GM12865 (cell line): ENCODE results near the gene RPL35.

Experiments used
- DNase-seq: peaks from one replicate; pipeline ENCODE4 v3.0.0; 2010; ENCODE audit warnings: low read depth
- H3K4me3 ChIP-seq: 2 replicates; pipeline ENCODE4 v1.5.1; 2011; ENCODE audit warnings: mild to moderate bottlenecking, low read depth, low read length, control low read depth
- TF ChIP-seq, protein P1 (sequence below): IDR thresholded peaks from 2 replicates; pipeline ENCODE4 v1.5.1; 2011; ENCODE audit warnings: low read length, control low read depth, low read depth, inconsistent platforms; ENCODE audit not compliant: insufficient read depth; ENCODE audit errors: missing control alignments

The RPL35 gene

GRCh38 chr9:124894035-124894740 is 32.4 kb upstream of the RPL35 start:
- H3K4me3 ChIP-seq: no peak overlapping the region
- TF ChIP-seq, protein P1, sequence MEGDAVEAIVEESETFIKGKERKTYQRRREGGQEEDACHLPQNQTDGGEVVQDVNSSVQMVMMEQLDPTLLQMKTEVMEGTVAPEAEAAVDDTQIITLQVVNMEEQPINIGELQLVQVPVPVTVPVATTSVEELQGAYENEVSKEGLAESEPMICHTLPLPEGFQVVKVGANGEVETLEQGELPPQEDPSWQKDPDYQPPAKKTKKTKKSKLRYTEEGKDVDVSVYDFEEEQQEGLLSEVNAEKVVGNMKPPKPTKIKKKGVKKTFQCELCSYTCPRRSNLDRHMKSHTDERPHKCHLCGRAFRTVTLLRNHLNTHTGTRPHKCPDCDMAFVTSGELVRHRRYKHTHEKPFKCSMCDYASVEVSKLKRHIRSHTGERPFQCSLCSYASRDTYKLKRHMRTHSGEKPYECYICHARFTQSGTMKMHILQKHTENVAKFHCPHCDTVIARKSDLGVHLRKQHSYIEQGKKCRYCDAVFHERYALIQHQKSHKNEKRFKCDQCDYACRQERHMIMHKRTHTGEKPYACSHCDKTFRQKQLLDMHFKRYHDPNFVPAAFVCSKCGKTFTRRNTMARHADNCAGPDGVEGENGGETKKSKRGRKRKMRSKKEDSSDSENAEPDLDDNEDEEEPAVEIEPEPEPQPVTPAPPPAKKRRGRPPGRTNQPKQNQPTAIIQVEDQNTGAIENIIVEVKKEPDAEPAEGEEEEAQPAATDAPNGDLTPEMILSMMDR: no peak
- DNase-seq: no peak

GRCh38 chr9:124890179-124890578 is 28.4 kb upstream of the RPL35 start:
- no peak for DNase-seq
- no peak overlapping the region for H3K4me3 ChIP-seq
- TF ChIP-seq, protein P1: no peak

DNA sequence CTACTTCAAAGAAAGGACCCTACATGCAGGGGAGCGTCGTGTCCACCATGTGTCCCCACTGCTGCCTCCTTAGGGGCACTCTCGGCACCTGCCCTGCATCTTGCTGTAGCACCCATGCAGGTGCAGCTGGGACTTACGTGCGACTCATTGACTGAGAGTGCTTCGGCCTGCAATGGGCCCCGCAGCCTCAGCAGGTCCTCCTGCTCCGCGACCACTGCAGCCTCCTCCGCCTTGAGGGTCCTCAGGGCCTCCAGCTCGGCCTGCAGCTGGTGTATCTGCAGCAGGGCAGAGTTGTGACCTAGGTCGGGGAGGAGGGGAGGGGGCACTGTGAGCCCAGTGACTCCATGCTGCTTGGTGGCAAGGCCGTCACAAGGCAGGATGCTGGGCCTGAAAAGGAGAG is 27.2 kb upstream of the RPL35 start:
- no peak overlapping the region for H3K4me3 ChIP-seq
- TF ChIP-seq, protein P1: no peak
- DNase-seq: no peak

GRCh38 chr9:124887832-124888231 is 26.1 kb upstream of the RPL35 start:
- H3K4me3 ChIP-seq: no peak overlapping the region
- TF ChIP-seq, protein P1: no peak
- DNase-seq: no peak

GRCh38 chr9:124886866-124887492 is 25.2 kb upstream of the RPL35 start:
- TF ChIP-seq, protein P1: no peak
- peak; percentile 25 for DNase-seq
- no peak overlapping the region for H3K4me3 ChIP-seq

DNA sequence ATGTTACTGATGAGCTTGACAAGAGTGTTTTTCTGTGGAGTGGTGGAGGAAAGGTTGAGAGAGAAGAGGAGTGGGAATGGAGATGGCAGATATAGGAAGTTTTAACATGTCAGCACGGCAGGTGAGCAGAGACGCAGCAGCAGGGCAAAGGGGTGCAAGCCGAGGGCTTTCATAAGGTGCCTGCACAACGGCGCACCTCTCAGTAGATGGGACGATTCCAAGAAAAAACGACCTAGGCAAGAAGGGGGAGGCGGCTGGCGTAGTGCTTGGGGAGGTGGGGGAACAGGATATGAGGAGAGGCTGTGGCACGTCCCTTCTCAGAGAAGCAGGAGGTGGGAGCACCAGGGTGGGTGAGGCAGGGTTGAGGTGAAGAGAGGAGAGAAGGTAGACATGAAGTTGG is 24.7 kb upstream of the RPL35 start:
- H3K4me3 ChIP-seq: no peak overlapping the region
- TF ChIP-seq, protein P1: no peak
- no peak for DNase-seq

- TF ChIP-seq, protein P1: no peak
- H3K4me3 ChIP-seq: no peak overlapping the region
- DNase-seq: no peak
These were observed 23.8 kb upstream of the RPL35 start for GRCh38 chr9:124885551-124885950.
